ENCODE data around the gene WDR76. TPM values are rescaled to one million over a fixed set of nuclear protein-coding genes. Genes with fewer than 3 reads are reported as not detected.

WDR76 gene
- polyA plus RNA-seq, 4 donors: 1.1 to 5.1 (median 3.3) TPM

GRCh38 chr15:43903864-43904290 lies 77.1 kb downstream of the WDR76 start:
- Histone ChIP-seq H3K9me3 (ENCODE audit: control insufficient read depth in 2 of 2, insufficient read depth in 1 of 2, low read depth in 1 of 2, low read length in 1 of 2) (no peaks in the 10 kb centered on the region), H3K4me1 (ENCODE audit: control insufficient read depth in 3 of 3, insufficient read depth in 2 of 3, low read depth in 1 of 3, low read length in 2 of 3) (no peaks in the 10 kb centered on the region), H3K36me3 (ENCODE audit: control insufficient read depth in 3 of 3, insufficient read depth in 2 of 3, low read depth in 1 of 3, low read length in 3 of 3) (no peaks in the 10 kb centered on the region), H3K27ac (ENCODE audit: low read depth in 1 of 3, low read length in 2 of 3) (no peak overlapping the region), H3K27me3 (ENCODE audit: control insufficient read depth in 3 of 3, insufficient read depth in 3 of 3, low read length in 3 of 3) (no peaks in the 10 kb centered on the region), H3K4me3 (ENCODE audit: low read depth in 1 of 3, low read length in 3 of 3) (no peak overlapping the region)
- 26 to 47% (median 38%) methylated on average over 8 of the region's 8 CpGs for WGBS, 3 donors
- FAIRE-seq (no peak), DNase-seq (peak; percentile 57 to 71)

GRCh38 chr15:43905755-43906154 lies 79.0 kb downstream of the WDR76 start:
- Histone ChIP-seq H3K4me3 (ENCODE audit: low read depth in 1 of 3, low read length in 3 of 3) (no peak overlapping the region), H3K27ac (ENCODE audit: low read depth in 1 of 3, low read length in 2 of 3) (no peak overlapping the region), H3K4me1 (ENCODE audit: control insufficient read depth in 3 of 3, insufficient read depth in 2 of 3, low read depth in 1 of 3, low read length in 2 of 3) (no peaks in the 10 kb centered on the region), H3K9me3 (ENCODE audit: control insufficient read depth in 2 of 2, insufficient read depth in 1 of 2, low read depth in 1 of 2, low read length in 1 of 2) (no peaks in the 10 kb centered on the region), H3K27me3 (ENCODE audit: control insufficient read depth in 3 of 3, insufficient read depth in 3 of 3, low read length in 3 of 3) (no peaks in the 10 kb centered on the region), H3K36me3 (ENCODE audit: control insufficient read depth in 3 of 3, insufficient read depth in 2 of 3, low read depth in 1 of 3, low read length in 3 of 3) (no peaks in the 10 kb centered on the region)
- 93 to 94% (median 93%) methylated on average over 7 of the region's 7 CpGs for WGBS, 3 donors
- FAIRE-seq: no peak
- DNase-seq: no peak

- no peaks in the 10 kb centered on the region for H3K36me3 ChIP-seq (ENCODE audit: control insufficient read depth in 3 of 3, insufficient read depth in 2 of 3, low read depth in 1 of 3, low read length in 3 of 3)
- H3K27me3 ChIP-seq (ENCODE audit: control insufficient read depth in 3 of 3, insufficient read depth in 3 of 3, low read length in 3 of 3): no peaks in the 10 kb centered on the region
- no peaks in the 10 kb centered on the region for H3K9me3 ChIP-seq (ENCODE audit: control insufficient read depth in 2 of 2, insufficient read depth in 1 of 2, low read depth in 1 of 2, low read length in 1 of 2)
- WGBS, 3 donors: 71 to 94% (median 94%) methylated on average over 4 of the region's 4 CpGs
- DNase-seq: no peak
- no peaks in the 10 kb centered on the region for H3K4me1 ChIP-seq (ENCODE audit: control insufficient read depth in 3 of 3, insufficient read depth in 2 of 3, low read depth in 1 of 3, low read length in 2 of 3)
- H3K4me3 ChIP-seq (ENCODE audit: low read depth in 1 of 3, low read length in 3 of 3): no peak overlapping the region
- no peak overlapping the region for H3K27ac ChIP-seq (ENCODE audit: low read depth in 1 of 3, low read length in 2 of 3)
- no peak for FAIRE-seq
Measured at GRCh38 chr15:43908516-43909050, 81.8 kb downstream of the WDR76 start.

- H3K4me1 ChIP-seq (ENCODE audit: control insufficient read depth in 3 of 3, insufficient read depth in 2 of 3, low read depth in 1 of 3, low read length in 2 of 3): no peaks in the 10 kb centered on the region
- WGBS, 3 donors: 83 to 92% (median 87%) methylated on average over 4 of the region's 4 CpGs
Measured at GRCh38 chr15:43911235-43911781, 84.5 kb downstream of the WDR76 start.

GRCh38 chr15:43912208-43912607 lies 85.4 kb downstream of the WDR76 start:
- no peak for FAIRE-seq
- no peaks in the 10 kb centered on the region for H3K27me3 ChIP-seq (ENCODE audit: control insufficient read depth in 3 of 3, insufficient read depth in 3 of 3, low read length in 3 of 3)
- no peak for DNase-seq
- H3K9me3 ChIP-seq (ENCODE audit: control insufficient read depth in 2 of 2, insufficient read depth in 1 of 2, low read depth in 1 of 2, low read length in 1 of 2): no peaks in the 10 kb centered on the region
- H3K27ac ChIP-seq (ENCODE audit: low read depth in 1 of 3, low read length in 2 of 3): no peak overlapping the region
- no peak overlapping the region for H3K4me3 ChIP-seq (ENCODE audit: low read depth in 1 of 3, low read length in 3 of 3)
- no peaks in the 10 kb centered on the region for H3K36me3 ChIP-seq (ENCODE audit: control insufficient read depth in 3 of 3, insufficient read depth in 2 of 3, low read depth in 1 of 3, low read length in 3 of 3)
- H3K4me1 ChIP-seq (ENCODE audit: control insufficient read depth in 3 of 3, insufficient read depth in 2 of 3, low read depth in 1 of 3, low read length in 2 of 3): no peaks in the 10 kb centered on the region
- WGBS, 3 donors: 87 to 96% (median 91%) methylated on average over 6 of the region's 6 CpGs

More at GRCh38 chr15:43911235-43911781, 84.5 kb downstream of the WDR76 start:
- FAIRE-seq (no peak), DNase-seq (no peak)
- Histone ChIP-seq H3K4me3 (ENCODE audit: low read depth in 1 of 3, low read length in 3 of 3) (no peak overlapping the region), H3K9me3 (ENCODE audit: control insufficient read depth in 2 of 2, insufficient read depth in 1 of 2, low read depth in 1 of 2, low read length in 1 of 2) (no peaks in the 10 kb centered on the region), H3K27ac (ENCODE audit: low read depth in 1 of 3, low read length in 2 of 3) (no peak overlapping the region), H3K27me3 (ENCODE audit: control insufficient read depth in 3 of 3, insufficient read depth in 3 of 3, low read length in 3 of 3) (no peaks in the 10 kb centered on the region), H3K36me3 (ENCODE audit: control insufficient read depth in 3 of 3, insufficient read depth in 2 of 3, low read depth in 1 of 3, low read length in 3 of 3) (no peaks in the 10 kb centered on the region)

- FAIRE-seq (no peak), DNase-seq (no peak)
- 0 to 21% (median 13%) methylated on average over 1 of the region's 1 CpG for WGBS, 3 donors
- H3K36me3 ChIP-seq (ENCODE audit: control insufficient read depth in 3 of 3, insufficient read depth in 2 of 3, low read depth in 1 of 3, low read length in 3 of 3): no peaks in the 10 kb centered on the region
- no peaks in the 10 kb centered on the region for H3K27me3 ChIP-seq (ENCODE audit: control insufficient read depth in 3 of 3, insufficient read depth in 3 of 3, low read length in 3 of 3)
- H3K4me3 ChIP-seq (ENCODE audit: low read depth in 1 of 3, low read length in 3 of 3): no peak overlapping the region
- H3K27ac ChIP-seq (ENCODE audit: low read depth in 1 of 3, low read length in 2 of 3): no peak overlapping the region
- no peaks in the 10 kb centered on the region for H3K4me1 ChIP-seq (ENCODE audit: control insufficient read depth in 3 of 3, insufficient read depth in 2 of 3, low read depth in 1 of 3, low read length in 2 of 3)
- H3K9me3 ChIP-seq (ENCODE audit: control insufficient read depth in 2 of 2, insufficient read depth in 1 of 2, low read depth in 1 of 2, low read length in 1 of 2): no peaks in the 10 kb centered on the region
Measured at GRCh38 chr15:43913026-43913780, 86.4 kb downstream of the WDR76 start.

GRCh38 chr15:43913941-43914340 lies 87.1 kb downstream of the WDR76 start:
- WGBS, 3 donors: 74 to 79% (median 79%) methylated on average over 1 of the region's 1 CpG
- FAIRE-seq (no peak), DNase-seq (no peak)
- Histone ChIP-seq H3K27ac (ENCODE audit: low read depth in 1 of 3, low read length in 2 of 3) (no peak overlapping the region), H3K9me3 (ENCODE audit: control insufficient read depth in 2 of 2, insufficient read depth in 1 of 2, low read depth in 1 of 2, low read length in 1 of 2) (no peaks in the 10 kb centered on the region), H3K4me1 (ENCODE audit: control insufficient read depth in 3 of 3, insufficient read depth in 2 of 3, low read depth in 1 of 3, low read length in 2 of 3) (no peaks in the 10 kb centered on the region), H3K36me3 (ENCODE audit: control insufficient read depth in 3 of 3, insufficient read depth in 2 of 3, low read depth in 1 of 3, low read length in 3 of 3) (no peaks in the 10 kb centered on the region), H3K27me3 (ENCODE audit: control insufficient read depth in 3 of 3, insufficient read depth in 3 of 3, low read length in 3 of 3) (no peaks in the 10 kb centered on the region), H3K4me3 (ENCODE audit: low read depth in 1 of 3, low read length in 3 of 3) (no peak overlapping the region)

- H3K36me3 ChIP-seq (ENCODE audit: control insufficient read depth in 3 of 3, insufficient read depth in 2 of 3, low read depth in 1 of 3, low read length in 3 of 3): no peaks in the 10 kb centered on the region
- 79 to 88% (median 79%) methylated on average over 5 of the region's 5 CpGs for WGBS, 3 donors
- no peaks in the 10 kb centered on the region for H3K4me1 ChIP-seq (ENCODE audit: control insufficient read depth in 3 of 3, insufficient read depth in 2 of 3, low read depth in 1 of 3, low read length in 2 of 3)
- no peaks in the 10 kb centered on the region for H3K27me3 ChIP-seq (ENCODE audit: control insufficient read depth in 3 of 3, insufficient read depth in 3 of 3, low read length in 3 of 3)
- DNase-seq (no peak), FAIRE-seq (no peak)
- H3K4me3 ChIP-seq (ENCODE audit: low read depth in 1 of 3, low read length in 3 of 3): no peak overlapping the region
- no peaks in the 10 kb centered on the region for H3K9me3 ChIP-seq (ENCODE audit: control insufficient read depth in 2 of 2, insufficient read depth in 1 of 2, low read depth in 1 of 2, low read length in 1 of 2)
- no peak overlapping the region for H3K27ac ChIP-seq (ENCODE audit: low read depth in 1 of 3, low read length in 2 of 3)
Measured at GRCh38 chr15:43915631-43916325, 89.0 kb downstream of the WDR76 start.

Data from small intestine (tissue), 7 donors.